K562 (cell line): ENCODE data around the gene WFIKKN1. TPM values are rescaled to one million over a fixed set of nuclear protein-coding genes. Genes with fewer than 3 reads are reported as not detected.
A peak's percentile ranks its signal among the peaks of the same experiment; 100 is the strongest.

ENCODE experiments used
- CREBBP ChIP-seq: IDR thresholded peaks from one replicate; pipeline ENCODE4 v1.6.1; 2012; ENCODE audit warnings: low read depth, mild to moderate bottlenecking, control low read depth, inconsistent platforms, low read length
- ERF ChIP-seq: fragments of 450-650 bp; formaldehyde crosslinking; IDR thresholded peaks from 2 replicates; pipeline ENCODE4 v1.4.0; 2020; ENCODE audit warnings: mild to moderate bottlenecking, mixed read lengths
- GMEB1 ChIP-seq: fragments of 250-450 bp; sonication (Bioruptor Pico); IDR thresholded peaks from 2 replicates; pipeline ENCODE4 v1.4.0; 2020; ENCODE audit warnings: mild to moderate bottlenecking
- GTF2A2 ChIP-seq: IDR thresholded peaks from 2 replicates; pipeline ENCODE4 v1.6.1; 2016; ENCODE audit warnings: mild to moderate bottlenecking, missing genetic modification characterization, missing compliant biosample characterization
- HINFP ChIP-seq: fragments of 450-650 bp; conservative IDR thresholded peaks from 2 replicates; pipeline ENCODE4 v1.6.1; 2016; ENCODE audit warnings: missing genetic modification characterization, low read depth, mild to moderate bottlenecking, control low read depth, missing compliant biosample characterization
- IRF2 ChIP-seq: sonication (generic); formaldehyde crosslinking; IDR thresholded peaks from 2 replicates; pipeline ENCODE4 v1.8.1; 2022; ENCODE audit warnings: mild to moderate bottlenecking, missing genetic modification reagents
- KLF1 ChIP-seq: fragments of 450-650 bp; IDR thresholded peaks from 2 replicates; pipeline ENCODE4 v1.6.1; 2016; ENCODE audit warnings: missing genetic modification characterization, missing compliant biosample characterization
- NCOA1 ChIP-seq: fragments of 450-650 bp; IDR thresholded peaks from 2 replicates; pipeline ENCODE4 v1.6.1; 2016; ENCODE audit warnings: low read depth
- SMAD4 ChIP-seq: fragments of 250-450 bp; sonication (Bioruptor Pico); conservative IDR thresholded peaks from 2 replicates; pipeline ENCODE4 v1.8.0; 2021; ENCODE audit warnings: inconsistent platforms, mild to moderate bottlenecking, moderate library complexity
- YY1 ChIP-seq, 3 experiments: IDR thresholded peaks; 2 replicates each; pipeline ENCODE4 v1.6.1; 2011; ENCODE audit warnings: low read length in 2 of 3, mild to moderate bottlenecking in 2 of 3, moderate library complexity in 2 of 3, borderline replicate concordance in 1 of 3, control low read depth in 1 of 3, low read depth in 1 of 3; ENCODE audit not compliant: insufficient read depth in 3 of 3, insufficient replicate concordance in 2 of 3, control insufficient read depth in 1 of 3, insufficient read length in 1 of 3; ENCODE audit errors: extremely low read depth in 1 of 3
- ZNF197 ChIP-seq: fragments of 200-800 bp; sonication (Bioruptor generic); IDR thresholded peaks from 2 replicates; pipeline ENCODE4 v1.6.1; 2016; ENCODE audit warnings: low read depth, missing genetic modification characterization, missing compliant biosample characterization
- ZNF282 ChIP-seq: sonication (generic); formaldehyde crosslinking; IDR thresholded peaks from 2 replicates; pipeline ENCODE4 v1.8.1; 2023; ENCODE audit warnings: missing genetic modification reagents
- ZNF41 ChIP-seq: fragments of 250-450 bp; sonication (Bioruptor Pico); conservative IDR thresholded peaks from 2 replicates; pipeline ENCODE4 v1.4.0; 2020; ENCODE audit warnings: mild to moderate bottlenecking
- ZNF449 ChIP-seq: fragments of 250-450 bp; sonication (Bioruptor Pico); IDR thresholded peaks from 2 replicates; pipeline ENCODE4 v1.8.0; 2022; ENCODE audit warnings: moderate library complexity, mild to moderate bottlenecking, inconsistent platforms
- ZNF76 ChIP-seq: fragments of 250-450 bp; sonication (Bioruptor Pico); IDR thresholded peaks from 2 replicates; pipeline ENCODE4 v1.4.0; 2020; ENCODE audit warnings: mild to moderate bottlenecking, moderate library complexity, borderline replicate concordance
- polyA plus RNA-seq, 8 experiments: library from polyadenylated mRNA; depleted of rRNA in 4 of 8; stranded (reverse) in 5 of 8; unstranded in 3 of 8; fragments of >200 nt; fragmentation: Nextera tagmentation in 2 of 8; fragmentation: Illumina TruSeq in 1 of 8; extraction: Ambion mirVana in 2 of 8; extraction: Trizol in 1 of 8; gene quantifications; 2 replicates each; pipeline versions ENCODE4 v1.2.1 to v1.2.3, GENCODE V29; 2011 to 2014; ENCODE audit warnings: inconsistent platforms in 1 of 8, missing spikeins in 1 of 8
- total RNA-seq, 7 experiments: library from RNA; depleted of rRNA in 6 of 7; stranded (reverse); fragments of >200 nt in 6 of 7; fragmentation: Illumina TruSeq in 2 of 7; extraction: Trizol in 2 of 7; gene quantifications; 2 replicates each; pipeline versions ENCODE4 v1.2.1 to v1.2.3, GENCODE V29; 2011 to 2021; ENCODE audit warnings: low replicate concordance in 1 of 7
- TF ChIP-seq, protein P1 (sequence below), 2 experiments: IDR thresholded peaks; 2 replicates each; pipeline ENCODE4 v1.6.1; 2012; ENCODE audit warnings: improper control_type of control experiment in 2 of 2, low read depth in 2 of 2, low read length in 2 of 2, borderline replicate concordance in 1 of 2

WFIKKN1 gene
- total and polyA plus RNA-seq, 9 of the 15 experiments (the other 6 are each of a cell fraction or from before 2014, with no cell fraction given), result 0.14 to 1.1 (median 0.50) TPM; not detected in 4

GRCh38 chr16:590188-590814, 40.5 kb upstream of the WFIKKN1 start (continued):
- TF ChIP-seq, protein P1, sequence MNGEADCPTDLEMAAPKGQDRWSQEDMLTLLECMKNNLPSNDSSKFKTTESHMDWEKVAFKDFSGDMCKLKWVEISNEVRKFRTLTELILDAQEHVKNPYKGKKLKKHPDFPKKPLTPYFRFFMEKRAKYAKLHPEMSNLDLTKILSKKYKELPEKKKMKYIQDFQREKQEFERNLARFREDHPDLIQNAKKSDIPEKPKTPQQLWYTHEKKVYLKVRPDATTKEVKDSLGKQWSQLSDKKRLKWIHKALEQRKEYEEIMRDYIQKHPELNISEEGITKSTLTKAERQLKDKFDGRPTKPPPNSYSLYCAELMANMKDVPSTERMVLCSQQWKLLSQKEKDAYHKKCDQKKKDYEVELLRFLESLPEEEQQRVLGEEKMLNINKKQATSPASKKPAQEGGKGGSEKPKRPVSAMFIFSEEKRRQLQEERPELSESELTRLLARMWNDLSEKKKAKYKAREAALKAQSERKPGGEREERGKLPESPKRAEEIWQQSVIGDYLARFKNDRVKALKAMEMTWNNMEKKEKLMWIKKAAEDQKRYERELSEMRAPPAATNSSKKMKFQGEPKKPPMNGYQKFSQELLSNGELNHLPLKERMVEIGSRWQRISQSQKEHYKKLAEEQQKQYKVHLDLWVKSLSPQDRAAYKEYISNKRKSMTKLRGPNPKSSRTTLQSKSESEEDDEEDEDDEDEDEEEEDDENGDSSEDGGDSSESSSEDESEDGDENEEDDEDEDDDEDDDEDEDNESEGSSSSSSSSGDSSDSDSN (IDR thresholded peaks at IDR 0.05; ENCODE audit: borderline replicate concordance in 1 of 2, low read depth in 2 of 2, low read length in 2 of 2), result peak; percentile 59 to 92; a peak in 3 of 4 replicates
- TF ChIP-seq CREBBP (no peak), GMEB1 (CRISPR knock-in tag) (0 out of 2 replicates have a peak, but pooled peaks have one; percentile 3), ZNF282 (CRISPR knock-in tag) (peak; percentile 77; the same call in 1 of the 2 replicates), ERF (CRISPR knock-in tag) (peak; percentile 79; the same call in 1 of the 2 replicates), GTF2A2 (tag) (no peak), NCOA1 (no peak), ZNF197 (no peak), KLF1 (tag) (peak; percentile 49; the same call in 1 of the 2 replicates), ZNF41 (CRISPR knock-in tag) (no peak), ZNF449 (no peak), YY1 (IDR thresholded peaks at IDR 0.05; ENCODE audit: borderline replicate concordance in 1 of 3, control insufficient read depth in 1 of 3, extremely low read depth in 1 of 3, insufficient read depth in 3 of 3, insufficient read length in 1 of 3, insufficient replicate concordance in 2 of 3, low read depth in 1 of 3, low read length in 2 of 3) (peak in 1 of 3 experiments; percentile 45), SMAD4 (CRISPR knock-in tag) (peak; percentile 55), ZNF76 (CRISPR knock-in tag) (no peak), IRF2 (CRISPR knock-in tag) (peak; percentile 73; the same call in 1 of the 2 replicates), HINFP (no peak)
